GM21737 (cell line): ENCODE data around the gene SEC16A.

ENCODE experiments used
- ATAC-seq: cut with Tn5 transposase; IDR thresholded peaks from one replicate; pipeline ENCODE4 v1.9.1; 2021; ENCODE audit warnings: mild to moderate bottlenecking, moderate library complexity; ENCODE audit not compliant: unreplicated experiment

SEC16A gene

DNA sequence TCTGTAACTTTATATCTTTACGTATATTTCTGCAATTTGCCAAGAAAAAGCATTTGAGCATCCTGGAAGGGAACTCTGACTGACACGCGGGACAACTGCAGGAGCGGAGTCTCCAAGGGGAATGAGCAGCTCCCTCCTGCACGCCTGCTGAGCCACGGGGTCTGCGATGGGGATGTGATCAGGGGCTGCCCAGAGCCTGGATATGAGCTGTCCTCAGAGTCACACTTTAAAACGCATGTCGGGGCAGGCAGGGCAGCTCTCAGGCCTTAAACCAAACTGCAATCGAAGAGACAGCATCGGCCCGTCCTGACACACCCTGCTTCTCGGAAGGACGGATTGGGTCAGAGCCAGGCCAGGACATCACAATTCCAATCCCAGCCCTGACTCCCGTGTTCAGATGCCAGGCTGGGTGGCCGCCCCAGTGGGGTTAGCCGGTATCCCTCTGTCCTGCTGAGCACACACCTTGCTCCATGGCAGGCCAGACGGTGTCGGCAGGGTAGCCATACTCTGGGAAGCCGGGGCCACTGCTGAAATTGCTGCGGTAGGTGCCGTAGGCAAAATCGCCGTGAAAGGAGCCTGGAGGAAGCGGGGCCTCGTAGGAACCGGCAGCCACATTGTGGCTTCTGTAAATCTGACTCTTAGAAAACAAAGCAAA, 17.2 kb downstream of the SEC16A start:
- ATAC-seq: no peak

DNA sequence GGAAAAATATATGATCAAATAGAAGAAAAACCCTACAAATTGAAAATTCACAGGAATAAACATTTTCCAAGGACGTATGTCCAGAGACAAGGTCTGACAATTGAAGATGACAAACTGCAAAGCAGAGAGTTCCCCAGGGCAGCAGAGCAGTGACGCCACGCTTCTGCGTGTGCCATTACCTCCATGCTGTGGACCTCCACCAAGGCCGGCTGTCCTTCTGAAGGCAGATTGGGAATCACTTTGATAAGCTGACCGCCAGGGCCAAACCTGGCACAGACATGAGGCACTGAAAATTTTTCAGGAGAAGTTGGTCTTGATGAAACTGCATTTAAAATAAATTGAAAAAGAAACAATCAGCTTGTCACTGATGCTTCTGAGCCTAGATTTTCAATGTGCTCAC, 18.6 kb downstream of the SEC16A start:
- ATAC-seq: no peak

DNA sequence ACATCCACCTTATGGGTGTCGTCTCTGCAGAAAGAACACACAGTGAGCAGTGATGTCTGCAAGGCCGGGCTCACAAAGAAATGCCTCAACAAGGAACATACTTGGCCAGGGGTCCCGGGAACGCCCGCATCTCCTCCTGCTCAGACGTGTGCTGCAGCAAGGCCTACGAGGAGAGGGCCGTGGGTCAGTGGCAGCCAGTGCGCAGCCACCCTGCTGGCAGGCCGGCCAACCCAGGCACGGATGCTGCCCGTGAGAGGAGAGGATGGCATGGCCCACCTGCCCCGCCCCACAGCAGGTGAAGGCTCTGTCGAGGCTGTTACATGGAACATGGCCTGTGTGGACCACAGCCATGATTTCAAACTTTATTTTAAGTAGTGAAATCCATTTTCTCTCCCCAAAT, 19.3 kb downstream of the SEC16A start:
- ATAC-seq: no peak

DNA sequence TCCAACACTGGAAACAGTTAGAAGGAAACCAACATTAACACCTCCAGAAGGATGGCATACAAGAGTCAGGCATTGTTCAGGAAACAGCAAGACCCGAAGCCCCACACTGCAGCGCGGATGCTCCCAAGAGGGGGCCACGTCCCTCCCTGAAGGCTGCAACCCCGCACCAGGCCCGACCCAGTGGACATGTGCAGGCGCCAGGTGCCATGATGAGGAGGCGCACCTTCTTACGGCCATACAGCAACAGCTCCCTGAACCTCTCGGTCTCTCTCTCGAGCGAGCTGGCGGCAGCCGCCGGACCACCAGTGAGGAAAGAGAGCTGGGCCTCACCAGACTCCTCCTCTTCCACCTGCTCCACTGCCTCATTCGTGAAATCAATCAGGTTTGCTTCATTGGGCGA, 20.2 kb downstream of the SEC16A start:
- ATAC-seq: no peak

DNA sequence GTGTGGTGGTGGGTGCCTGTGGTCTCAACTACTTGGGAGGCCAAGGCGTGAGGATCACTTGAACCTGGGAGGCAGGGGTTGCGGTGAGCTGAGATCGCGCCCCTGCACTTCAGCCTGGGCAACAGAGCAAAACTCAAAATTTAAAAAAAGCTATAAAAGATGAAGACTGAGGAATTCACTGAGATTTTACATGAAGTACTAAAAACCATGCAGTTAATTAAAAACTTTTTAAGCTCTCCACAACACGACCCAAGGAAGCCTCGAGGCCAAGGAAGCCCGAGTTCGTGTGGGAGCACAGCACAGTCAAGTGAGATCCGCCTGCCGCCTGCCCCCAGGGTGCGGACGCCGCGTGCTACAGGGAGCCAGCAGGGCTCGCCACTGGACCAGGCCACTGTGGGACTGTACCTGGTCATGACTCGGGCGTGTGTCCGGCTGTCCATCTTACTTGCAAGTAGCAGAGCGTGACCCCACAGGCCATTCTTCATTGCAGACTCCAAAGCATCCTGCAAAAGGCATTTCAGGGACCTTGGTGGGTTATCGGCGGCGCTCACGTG, 22.0 kb downstream of the SEC16A start:
- ATAC-seq: no peak

DNA sequence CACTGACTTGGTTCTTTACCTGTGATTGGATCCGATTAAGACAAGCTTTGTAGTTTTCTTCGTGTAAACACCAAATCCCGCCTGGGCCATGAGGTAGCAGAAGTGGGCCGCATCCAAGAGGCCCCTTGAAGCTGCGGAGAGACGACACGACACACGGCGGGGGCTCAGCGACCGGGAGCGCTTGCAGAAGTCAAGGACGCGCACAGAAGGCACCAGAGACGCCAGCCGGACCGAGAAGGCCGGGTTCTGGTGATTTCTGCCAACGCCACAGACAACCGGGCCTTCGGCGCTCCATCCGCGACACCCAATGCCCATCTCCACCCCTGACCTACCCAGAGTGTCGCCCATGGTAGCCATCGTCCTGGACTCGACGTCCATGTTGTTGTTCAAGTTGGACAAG, 23.4 kb downstream of the SEC16A start:
- ATAC-seq: no peak

DNA sequence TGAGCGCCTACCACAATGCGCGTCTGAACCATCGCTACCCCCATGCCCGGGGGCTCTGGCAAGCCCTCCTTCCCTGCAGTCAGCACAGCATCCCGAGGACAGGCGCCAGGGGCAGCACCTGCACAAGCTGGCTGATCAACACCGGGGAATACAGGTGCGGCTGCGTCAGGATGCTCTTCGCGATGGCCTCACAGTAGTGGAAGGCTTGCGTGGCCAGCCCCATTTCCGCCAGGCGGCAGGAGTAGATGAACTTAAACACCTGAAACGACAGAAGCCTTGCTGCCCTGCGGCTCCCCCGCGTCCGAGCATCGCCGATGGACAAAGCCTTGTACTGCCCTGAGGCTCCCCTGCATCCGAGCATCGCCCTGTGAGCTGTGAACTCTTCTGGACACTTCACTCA, 25.5 kb downstream of the SEC16A start:
- ATAC-seq: no peak

DNA sequence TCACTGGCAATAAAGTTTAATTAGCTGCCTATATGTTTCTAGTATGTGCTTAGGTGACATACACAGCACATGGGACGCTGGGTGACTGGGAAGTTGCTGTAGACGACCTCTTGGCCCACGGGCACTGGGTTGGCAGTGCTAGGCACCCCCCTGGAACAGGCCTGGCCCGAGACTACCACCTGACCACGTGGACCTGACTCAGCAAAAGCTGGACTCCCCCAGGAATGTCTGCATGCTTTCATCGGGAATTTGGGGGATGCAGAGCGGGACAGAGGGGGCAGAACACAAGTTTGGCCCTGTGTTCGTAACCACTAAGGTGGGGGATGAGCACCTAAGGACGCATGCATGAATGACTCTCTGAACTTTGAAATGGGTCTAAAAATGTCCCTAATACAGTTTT, 26.6 kb downstream of the SEC16A start:
- ATAC-seq: no peak

DNA sequence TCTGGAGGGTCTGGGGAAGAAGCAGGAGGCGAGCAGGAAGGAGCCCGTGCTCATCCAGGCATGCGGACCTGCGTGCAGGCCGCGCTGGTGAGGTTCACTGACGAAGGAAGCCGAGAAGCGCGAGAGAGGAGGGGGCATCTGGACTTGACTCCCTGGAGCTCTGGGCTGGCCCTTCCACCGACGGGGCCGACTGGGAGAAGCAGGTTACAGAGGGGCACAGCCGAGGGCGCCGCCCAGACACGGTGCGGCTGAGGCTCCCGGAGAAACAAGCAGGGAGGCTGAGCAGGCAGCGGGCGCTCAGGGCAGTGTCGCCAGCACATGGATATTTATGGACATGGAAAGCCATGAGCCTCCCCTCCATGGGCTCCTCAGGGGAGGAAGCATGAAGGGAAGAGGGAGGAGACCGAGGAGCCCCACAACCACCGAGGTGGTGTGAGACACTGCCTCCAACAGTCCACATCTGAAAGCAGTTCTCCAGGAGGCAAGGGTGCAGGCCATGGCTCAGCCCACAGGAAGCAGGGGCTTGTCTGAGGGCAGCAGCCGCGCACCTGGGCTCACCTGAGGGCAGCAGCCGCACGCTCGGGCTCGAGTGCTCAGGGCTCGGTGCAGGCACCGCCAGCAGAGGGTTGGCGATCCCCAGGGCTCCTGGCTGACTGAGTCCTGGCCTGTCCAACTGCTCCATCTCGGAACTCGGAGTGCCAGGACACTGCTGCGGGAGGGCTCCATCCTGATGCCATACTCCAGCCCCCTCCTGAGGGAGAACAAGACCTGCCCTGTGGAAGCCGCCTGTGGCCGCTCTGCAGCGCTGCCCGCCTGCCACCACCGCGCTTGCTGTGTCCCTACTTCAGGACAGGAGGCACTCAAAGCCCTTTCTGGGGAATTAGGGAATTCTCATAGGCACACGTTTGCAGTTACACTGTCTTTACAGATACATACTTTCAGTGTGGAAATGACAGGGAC, 27.5 kb downstream of the SEC16A start:
- no peak for ATAC-seq

DNA sequence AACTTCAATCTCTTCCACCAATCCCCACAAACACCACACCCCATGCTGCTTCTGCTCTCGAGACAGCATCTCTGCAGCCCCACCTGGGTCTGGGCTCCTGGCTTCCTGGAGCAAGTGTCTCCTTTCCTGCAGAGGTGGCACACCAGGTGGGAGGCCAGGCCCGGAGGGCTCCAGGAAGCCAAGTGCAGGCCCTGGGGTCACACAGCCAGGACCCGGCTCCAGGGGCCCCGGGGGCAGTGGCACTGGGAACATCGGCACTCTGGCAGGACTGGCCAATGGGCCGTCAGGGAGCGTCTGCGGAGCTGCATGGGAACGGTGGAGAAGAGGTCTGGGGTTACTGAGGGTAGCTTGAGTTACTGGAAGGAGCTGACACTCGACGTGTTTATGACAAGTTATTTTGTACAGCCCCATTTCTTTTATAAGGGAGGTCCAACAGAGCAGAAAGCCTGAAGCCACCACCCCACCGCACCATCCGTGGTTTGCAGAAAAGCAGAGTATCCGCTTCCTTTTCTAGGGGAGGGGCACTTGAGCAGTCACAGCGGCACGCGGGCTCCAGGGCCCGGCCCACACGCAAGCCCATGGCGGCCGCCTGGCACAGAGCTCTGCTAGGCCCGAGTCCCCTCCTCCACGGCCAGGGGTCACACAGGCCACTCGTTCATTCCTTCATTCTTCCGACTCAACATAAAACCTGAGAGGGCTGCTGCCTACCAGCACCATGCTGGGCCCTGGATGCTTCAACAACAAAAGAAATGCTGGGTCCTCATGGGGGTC, 28.6 kb downstream of the SEC16A start:
- ATAC-seq: no peak

DNA sequence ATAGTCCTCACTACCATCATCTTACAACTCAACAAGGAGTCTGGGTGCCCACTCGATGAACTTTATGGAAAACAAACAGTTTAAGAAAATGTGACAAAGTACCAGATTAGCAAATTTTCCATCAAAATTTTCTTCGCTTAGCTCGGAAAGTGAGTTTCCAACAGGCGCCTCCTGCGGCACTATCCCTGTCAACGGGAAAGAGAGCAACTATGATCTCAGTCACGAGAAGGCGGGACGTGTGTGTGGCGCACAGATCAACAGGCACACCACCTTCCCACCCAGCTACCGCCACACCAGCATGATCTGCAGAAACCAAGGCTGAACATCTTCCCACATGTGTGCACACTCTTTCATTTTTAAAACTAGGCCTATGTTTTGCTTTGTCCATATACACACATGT, 29.5 kb downstream of the SEC16A start:
- ATAC-seq: no peak

DNA sequence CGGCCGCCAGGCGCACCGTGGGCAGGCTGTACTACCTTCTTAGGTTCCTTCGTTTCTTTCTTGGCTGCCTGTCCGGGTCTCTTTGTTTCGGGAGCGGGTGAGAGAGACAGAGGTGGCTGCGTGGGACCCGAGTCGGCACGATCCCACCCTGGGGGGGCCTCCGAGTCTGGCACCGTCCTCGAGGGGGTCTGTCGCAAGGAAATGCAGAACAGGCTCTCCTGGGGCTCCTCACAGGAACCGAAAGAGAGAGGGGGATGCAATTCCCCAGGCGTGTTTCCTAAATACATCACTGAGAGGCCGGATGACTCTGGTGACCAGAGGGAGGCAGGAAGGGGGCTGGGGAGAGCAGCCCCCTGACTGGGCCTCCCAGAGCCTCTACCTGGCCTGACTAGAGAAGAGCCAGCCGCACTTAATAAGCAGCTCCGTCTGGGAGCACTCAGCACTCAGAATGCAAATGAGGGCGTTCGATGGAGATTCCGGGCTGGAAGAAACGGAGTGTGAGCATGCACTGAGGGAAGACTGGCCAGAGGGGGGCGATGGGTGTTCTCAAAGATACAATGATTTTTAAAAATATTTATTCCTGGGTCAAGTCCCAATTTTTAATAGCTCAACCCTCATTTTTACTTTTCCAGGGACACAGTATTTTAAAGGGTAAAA, 31.5 kb downstream of the SEC16A start:
- ATAC-seq: no peak

DNA sequence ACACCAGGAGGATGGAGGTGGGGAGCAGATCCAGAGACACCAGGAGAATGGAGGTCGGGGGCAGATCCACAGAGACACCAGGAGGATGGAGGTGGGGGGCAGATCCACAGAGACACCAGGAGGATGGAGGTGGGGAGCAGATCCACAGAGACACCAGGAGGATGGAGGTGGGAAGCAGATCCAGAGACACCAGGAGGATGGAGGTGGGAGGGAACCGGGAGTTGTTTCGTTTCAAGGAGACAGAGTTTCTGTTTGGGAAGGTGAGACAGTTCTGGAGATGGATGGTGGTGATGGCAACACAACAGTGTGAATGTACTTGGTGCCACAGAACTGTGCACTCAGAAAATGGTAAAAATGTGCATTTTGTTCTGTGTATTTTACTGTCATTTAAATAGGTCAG, 34.2 kb downstream of the SEC16A start:
- no peak for ATAC-seq

DNA sequence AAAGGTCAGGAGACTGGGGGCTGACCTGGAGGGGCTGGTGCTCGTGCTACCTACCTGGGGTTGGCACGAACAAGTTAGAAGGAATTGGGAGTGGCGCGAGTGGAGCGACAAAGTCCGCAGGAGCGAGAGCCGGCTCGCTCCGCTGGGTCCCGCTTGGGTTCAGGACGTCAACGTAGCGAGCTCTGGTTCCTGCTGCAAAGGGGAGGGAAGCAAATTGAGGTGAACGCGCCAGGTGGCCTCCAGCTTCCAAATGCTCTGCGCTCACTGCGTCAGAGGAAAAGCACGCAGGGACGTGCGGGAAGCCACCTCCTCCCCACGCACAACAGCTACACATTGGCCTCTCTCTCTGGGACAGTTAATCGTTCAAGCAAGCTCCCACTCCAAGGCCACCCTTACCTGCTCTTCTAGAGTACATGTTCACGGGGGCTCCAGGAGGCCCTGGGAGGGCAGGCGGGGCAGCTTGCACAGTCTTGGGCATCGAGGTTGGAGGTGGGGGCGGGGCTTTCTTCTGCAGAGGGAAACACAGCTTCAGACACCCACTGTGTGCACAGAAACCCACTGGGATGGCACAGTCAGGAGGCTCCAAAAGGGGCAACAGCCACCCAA, 35.6 kb downstream of the SEC16A start:
- ATAC-seq: no peak

DNA sequence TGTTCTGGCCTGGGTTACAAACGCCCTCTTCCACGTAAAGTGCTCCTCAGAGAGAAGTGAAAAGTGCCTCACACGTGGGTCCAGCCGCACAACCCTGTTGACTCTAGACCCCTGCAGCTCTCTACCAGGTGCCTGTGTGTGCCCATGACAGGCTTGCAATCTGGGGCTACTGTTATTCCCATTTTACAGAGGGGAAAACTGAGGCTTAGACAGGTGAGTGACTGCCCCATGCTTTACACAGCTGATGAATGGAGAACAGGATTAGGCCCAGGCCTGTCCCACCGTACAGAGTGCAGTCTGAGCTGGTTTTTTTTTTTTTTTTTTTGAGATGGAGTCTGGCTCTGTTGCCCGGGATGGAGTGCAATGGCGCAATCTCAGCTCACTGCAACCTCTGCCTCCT, 37.0 kb downstream of the SEC16A start:
- ATAC-seq: no peak

DNA sequence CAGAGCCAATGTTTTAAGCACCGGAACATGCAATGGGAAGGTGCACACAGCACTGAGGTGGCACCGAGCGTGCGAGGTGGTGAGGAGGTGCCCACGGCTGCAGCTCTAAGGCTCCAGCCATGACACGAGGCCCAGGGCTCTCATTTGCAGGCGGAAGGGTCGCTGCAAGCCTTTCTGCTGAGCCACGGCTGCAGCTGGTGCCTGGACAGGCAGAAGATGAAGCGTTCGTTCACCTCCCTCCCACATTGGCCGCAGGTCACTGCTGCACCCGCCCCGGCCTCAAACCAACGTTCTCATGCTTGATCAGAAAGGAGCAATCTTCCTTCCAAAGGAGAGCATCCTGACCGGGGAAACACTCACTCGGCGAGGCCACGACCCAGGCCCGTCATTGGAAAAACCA, 38.7 kb downstream of the SEC16A start:
- ATAC-seq: no peak

DNA sequence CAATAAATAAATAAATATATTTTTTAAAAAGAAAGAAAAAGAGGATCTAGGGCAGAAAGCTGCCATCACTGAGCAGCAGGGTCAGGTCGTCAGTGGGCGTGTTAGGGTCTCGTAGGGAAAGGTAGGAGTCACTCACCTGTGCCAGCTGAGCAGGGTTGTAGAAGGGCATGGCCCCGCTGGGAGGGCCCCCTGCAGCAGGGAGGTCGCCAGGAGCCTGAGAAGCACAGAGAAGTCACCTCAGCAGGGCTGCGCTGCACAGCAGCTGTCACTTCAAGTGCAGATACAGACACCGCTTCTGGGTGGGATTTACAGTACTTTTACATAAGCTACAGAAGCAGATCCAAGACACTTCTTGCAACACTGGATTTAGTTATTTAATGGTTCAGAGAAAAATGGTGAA, 39.2 kb downstream of the SEC16A start:
- ATAC-seq: no peak

DNA sequence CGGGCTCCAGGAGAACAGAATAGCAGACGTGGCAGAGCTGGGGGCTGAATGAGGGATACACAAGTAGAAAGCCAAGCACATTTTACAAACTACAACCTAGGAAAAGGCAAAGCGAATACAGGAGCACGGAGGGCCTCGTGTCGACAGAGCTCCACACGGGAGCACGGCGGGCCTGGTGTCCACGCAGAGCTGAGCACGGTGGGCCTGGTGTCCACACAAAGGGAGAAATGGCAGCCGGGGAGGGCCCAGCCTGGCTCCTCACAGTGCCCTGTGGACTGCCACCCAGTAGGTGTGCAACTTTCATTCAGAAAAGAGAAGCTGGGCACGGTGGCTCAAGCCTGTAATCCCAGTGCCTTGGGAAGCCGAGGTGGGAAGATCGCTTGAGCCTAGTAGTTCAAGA, 39.8 kb downstream of the SEC16A start:
- no peak for ATAC-seq

DNA sequence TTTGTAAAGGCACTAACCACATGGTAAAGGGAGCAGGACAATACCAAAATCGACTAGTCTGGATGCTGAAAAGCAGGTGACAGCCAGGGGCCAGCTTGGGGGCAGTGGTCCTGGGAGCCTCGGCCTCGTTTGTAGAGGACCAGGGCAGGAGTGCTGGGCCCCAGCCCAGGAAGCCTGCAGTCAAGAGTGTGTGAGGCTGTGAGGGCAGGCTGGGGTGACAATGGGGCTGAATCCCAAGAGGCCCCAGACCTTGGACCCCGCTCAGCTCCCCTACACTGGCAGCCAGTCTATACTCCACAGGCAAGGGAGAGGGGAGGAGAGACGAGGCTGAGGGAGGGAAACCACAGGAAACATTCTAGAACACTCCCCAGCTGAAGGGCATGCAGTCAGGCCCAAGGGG, 40.6 kb downstream of the SEC16A start:
- ATAC-seq: no peak

DNA sequence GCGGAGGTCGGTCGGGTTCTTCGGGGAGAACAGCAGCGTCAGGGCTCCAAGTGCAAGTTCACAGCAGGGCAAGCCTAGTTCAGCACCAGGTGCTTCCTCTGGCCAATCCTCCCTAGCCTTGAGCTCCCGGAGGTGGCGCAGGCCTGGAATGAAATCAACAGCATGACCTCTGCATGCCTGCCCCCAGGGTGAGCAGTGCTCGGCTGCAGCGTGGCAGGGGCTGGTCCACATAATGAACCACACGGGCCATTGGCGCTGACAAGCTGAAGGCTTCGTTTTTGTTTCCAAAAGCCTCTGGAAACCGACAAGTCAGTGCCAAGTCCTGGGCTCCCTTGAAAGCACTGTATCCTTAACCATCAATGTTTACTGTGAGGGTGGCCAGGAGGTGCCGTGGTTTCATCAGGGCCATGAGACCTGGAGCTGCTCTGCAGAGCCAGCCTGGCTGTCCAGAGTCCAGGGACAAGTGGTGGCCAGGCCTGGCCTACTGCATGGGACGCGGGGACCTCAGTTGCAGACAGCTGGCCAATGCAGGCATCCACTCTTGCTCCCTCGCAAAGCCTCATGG, 41.1 kb downstream of the SEC16A start:
- ATAC-seq: no peak
